SK-N-DZ (cell line): Measurements from ENCODE around the gene CBX3.
"Not testable (repeated sequence)": the region's sequence is repeated elsewhere in the genome, so short reads cannot be mapped to it uniquely, and the experiment has no call there.

ENCODE experiments used
- DNase-seq: peaks from one replicate; pipeline ENCODE4 v3.0.0-alpha.2; 2015; ENCODE audit warnings: low spot score

Gene CBX3

DNA sequence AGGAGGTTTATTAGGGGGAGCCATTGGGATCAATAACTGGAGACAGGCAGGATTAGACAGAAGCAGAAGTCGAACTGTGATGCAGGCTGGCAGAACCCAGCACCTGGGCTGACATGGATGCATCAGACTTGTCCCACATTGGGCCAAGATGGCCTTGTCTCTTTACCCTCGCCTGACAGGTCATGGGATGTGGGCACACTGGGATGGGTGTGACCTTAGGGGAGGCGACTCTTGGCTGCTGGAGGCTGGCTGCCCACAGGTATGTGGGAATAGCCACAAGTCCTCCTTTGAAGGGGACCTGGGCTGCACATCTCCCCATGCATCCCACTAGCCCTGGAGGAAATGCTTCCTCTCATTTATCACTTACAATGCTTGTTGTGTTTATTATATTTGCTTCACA lies 32.3 kb upstream of the CBX3 start:
- no peak for DNase-seq

DNA sequence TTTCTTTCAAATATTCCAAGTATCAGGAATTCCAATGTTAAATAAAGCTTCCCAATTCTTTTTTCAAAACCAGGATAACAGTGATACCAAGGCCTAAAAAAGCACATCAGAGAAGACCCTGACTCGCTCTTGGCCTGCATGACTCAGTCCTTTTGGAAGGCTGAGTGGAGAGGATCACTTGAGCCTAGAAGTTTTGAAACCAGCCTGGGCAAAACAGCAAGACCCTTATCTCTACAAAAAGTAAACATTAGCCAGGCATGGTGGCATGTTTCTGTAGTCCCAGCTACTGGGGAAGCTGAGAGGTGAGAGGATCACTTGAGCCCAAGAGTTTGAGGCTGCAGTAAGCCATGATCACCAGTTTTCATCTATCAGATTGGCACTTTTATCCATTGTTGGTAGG lies 30.9 kb upstream of the CBX3 start:
- DNase-seq = no peak

- no peak for DNase-seq
These were observed 29.9 kb upstream of the CBX3 start for GRCh38 chr7:26171601-26172000.

DNA sequence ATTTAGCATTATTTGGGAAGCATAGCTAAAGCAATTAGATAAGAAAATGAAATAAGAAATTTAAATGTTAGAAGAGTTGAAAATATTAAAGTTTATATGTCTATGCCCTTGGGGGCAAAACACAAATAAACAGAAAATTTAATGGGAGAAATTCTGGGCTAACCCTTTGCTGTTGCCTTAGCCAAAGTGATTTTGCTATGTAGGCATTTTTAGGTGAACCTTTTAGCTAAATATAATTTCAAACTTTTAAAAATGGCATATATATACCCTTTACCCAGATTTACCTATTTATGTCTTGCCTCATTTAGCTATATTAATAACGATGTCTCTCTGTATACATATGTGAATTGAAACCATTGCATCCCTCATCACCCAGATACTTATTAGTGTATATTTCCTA lies 29.5 kb upstream of the CBX3 start:
- no peak for DNase-seq

DNA sequence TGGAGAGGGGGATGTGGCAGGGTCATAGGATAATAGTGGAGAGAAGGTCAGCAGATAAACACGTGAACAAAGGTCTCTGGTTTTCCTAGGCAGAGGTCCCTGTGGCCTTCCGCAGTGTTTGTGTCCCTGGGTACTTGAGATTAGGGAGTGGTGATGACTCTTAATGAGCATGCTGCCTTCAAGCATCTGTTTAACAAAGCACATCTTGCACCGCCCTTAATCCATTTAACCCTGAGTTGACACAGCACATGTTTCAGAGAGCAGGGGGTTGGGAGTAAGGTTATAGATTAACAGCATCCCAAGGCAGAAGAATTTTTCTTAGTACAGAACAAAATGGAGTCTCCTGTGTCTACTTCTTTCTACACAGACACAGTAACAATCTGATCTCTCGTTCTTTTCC lies 25.6 kb upstream of the CBX3 start:
- not testable (repeated sequence) for DNase-seq

DNA sequence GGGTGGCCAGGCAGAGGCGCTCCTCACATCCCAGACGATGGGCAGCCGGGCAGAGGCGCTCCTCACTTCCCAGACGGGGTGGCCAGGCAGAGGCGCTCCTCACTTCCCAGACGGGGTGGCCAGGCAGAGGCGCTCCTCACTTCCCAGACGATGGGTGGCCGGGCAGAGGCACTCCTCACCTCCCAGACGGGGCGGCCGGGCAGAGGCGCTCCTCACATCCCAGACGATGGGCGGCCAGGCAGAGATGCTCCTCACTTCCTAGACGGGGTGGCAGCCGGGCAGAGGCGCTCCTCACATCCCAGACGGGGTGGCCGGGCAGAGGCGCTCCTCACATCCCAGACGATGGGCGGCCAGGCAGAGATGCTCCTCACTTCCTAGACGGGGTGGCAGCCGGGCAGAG lies 24.8 kb upstream of the CBX3 start:
- not testable (repeated sequence) for DNase-seq

DNA sequence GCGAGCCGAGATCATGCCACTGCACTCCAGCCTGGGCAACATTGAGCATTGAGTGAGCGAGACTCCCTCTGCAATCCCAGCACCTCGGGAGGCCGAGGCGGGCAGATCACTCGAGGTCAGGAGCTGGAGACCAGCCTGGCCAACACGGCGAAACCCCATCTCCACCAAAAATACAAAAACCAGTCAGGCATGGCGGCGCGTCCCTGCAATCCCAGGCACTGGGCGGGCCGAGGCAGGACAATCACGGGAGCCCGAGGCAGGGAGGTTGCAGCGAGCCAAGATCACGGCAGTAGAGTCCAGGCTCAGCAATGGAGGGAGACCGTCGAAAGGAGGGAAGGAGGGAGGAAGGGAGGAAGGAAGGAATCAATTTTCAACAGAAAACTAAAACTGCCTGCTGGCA lies 24.3 kb upstream of the CBX3 start:
- not testable (repeated sequence) for DNase-seq

DNA sequence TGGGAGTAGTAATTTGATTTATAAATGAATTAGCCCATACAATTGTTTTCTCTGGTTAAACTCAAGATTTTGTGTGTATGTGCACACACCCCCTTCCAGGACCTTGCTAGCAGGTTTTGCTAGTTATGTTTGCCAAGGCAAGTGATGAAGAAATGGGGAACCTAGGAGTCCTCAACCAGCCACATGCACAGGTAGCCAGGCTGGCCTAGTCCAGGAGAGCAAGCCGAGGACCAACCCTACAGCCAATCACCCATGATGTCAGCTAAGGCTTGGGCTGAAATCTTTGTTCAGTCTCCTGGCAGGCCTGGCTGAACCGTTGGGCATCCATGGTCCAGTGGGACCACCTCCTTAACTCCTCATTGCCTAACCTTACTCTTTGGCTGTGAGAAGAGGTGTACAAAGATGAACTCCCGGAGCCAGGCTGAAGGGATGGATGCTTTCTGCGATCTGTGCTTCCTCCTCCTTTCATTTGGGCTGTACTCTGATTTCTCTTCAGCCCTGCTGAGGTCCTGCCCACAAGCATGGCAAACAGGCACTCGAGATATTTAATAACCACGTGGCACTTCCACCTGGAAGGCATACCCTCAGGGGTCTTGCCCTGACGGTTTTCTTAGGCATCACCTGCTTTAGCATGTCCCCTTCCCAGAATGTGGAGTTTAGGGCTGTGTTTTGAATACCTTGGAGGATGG lies 23.1 kb upstream of the CBX3 start:
- DNase-seq = no peak

- no peak for DNase-seq
These were observed 22.1 kb upstream of the CBX3 start for GRCh38 chr7:26179422-26179821.

GRCh38 chr7:26179826-26180497 lies 21.6 kb upstream of the CBX3 start:
- DNase-seq = no peak

DNA sequence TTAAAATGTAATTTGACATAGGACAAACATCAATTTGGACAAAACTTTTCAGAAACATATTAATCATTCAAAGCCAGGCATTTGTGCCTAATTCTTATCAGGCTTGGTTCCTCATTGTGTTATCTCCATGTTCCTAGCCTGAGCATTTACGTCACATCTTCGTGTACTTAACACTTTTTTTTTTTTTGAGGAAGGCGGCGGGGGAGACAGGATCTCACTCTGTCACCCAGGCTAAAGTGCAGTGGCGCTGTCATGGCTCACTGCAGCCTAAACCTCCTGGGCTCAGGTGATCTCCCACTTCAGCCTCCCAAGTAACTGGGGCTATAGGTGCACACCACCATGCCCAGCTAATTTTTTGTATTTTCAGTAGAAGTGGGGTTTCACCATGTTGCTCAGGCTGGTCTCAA lies 20.8 kb upstream of the CBX3 start:
- DNase-seq = no peak

- DNase-seq = no peak
These were observed 19.9 kb upstream of the CBX3 start for GRCh38 chr7:26181474-26182227.

- DNase-seq = no peak
These were observed 19.3 kb upstream of the CBX3 start for GRCh38 chr7:26182283-26182682.

DNA sequence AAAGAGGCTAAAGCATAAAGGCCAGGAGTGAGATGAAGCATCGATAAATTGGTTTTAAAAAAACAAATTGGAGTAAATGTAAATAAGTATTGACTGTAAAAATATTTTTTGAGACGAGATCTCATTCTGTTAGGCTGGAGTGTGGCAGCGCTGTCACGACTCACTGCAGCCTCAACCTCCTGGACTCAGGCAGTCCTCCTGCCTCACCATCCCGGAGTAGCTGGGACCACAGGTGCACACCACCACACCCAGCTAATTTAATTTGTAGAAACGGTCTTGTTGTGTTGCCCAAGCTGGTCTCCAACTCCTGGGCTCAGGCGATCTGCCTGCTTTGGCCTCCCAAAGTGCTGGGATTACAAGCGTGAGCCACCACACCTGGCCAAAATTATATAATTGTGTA lies 18.8 kb upstream of the CBX3 start:
- DNase-seq = peak; percentile 29

DNA sequence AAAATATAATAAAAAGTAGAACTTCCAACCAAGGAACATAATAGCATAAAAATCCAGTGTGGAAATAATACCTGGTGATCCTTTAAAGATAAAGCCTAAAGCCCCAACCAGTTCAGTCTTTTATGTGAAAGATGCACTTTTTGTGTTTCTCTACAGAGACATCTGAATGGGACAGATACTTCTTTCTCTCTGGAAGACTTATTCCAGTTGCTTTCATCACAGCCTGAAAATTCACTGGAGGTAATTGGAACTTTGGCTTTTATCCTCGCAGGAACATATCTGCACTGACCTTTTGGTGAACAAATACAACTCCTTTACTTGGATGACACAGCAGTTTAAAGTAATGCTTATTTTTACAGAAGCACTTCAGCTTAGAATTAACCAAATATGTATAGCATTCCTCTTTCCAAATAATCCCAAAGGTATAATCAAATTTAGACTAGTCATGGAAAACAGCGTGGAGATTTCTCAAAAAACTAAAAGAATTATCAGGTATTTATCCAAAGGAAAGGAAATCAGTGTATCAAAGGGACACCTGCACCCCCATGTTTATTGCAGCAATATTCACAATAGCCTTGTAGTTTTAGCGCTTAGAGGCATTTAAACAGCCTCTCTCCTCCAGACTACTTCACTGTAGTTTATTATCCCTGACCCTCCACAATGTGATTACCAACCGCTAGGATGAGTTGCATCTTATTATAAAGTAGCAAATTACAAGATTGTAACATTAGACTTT lies 17.8 kb upstream of the CBX3 start:
- DNase-seq = no peak

DNA sequence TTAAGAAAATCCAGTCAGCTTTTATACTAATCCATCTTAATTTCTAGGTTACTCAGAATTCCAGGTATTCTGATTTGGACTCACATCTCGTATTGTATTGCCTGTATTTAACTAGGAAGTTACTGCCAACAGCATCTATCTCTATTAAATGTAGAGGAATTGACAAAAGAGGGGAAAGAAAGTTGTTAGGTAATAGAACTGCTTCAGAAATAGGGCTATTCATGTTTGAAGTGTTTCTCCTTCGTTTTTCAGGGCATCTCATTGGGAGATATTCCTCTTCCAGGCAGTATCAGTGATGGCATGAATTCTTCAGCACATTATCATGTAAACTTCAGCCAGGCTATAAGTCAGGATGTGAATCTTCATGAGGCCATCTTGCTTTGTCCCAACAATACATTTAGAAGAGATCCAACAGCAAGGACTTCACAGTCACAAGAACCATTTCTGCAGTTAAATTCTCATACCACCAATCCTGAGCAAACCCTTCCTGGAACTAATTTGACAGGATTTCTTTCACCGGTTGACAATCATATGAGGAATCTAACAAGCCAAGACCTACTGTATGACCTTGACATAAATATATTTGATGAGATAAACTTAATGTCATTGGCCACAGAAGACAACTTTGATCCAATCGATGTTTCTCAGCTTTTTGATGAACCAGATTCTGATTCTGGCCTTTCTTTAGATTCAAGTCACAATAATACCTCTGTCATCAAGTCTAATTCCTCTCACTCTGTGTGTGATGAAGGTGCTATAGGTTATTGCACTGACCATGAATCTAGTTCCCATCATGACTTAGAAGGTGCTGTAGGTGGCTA lies 17.1 kb upstream of the CBX3 start:
- DNase-seq = not testable (repeated sequence)

DNA sequence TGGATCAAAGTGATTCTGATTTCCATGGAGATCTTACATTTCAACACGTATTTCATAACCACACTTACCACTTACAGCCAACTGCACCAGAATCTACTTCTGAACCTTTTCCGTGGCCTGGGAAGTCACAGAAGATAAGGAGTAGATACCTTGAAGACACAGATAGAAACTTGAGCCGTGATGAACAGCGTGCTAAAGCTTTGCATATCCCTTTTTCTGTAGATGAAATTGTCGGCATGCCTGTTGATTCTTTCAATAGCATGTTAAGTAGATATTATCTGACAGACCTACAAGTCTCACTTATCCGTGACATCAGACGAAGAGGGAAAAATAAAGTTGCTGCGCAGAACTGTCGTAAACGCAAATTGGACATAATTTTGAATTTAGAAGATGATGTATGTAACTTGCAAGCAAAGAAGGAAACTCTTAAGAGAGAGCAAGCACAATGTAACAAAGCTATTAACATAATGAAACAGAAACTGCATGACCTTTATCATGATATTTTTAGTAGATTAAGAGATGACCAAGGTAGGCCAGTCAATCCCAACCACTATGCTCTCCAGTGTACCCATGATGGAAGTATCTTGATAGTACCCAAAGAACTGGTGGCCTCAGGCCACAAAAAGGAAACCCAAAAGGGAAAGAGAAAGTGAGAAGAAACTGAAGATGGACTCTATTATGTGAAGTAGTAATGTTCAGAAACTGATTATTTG lies 16.3 kb upstream of the CBX3 start:
- peak; percentile 29 for DNase-seq

DNA sequence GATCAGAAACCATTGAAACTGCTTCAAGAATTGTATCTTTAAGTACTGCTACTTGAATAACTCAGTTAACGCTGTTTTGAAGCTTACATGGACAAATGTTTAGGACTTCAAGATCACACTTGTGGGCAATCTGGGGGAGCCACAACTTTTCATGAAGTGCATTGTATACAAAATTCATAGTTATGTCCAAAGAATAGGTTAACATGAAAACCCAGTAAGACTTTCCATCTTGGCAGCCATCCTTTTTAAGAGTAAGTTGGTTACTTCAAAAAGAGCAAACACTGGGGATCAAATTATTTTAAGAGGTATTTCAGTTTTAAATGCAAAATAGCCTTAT lies 15.7 kb upstream of the CBX3 start:
- no peak for DNase-seq

DNA sequence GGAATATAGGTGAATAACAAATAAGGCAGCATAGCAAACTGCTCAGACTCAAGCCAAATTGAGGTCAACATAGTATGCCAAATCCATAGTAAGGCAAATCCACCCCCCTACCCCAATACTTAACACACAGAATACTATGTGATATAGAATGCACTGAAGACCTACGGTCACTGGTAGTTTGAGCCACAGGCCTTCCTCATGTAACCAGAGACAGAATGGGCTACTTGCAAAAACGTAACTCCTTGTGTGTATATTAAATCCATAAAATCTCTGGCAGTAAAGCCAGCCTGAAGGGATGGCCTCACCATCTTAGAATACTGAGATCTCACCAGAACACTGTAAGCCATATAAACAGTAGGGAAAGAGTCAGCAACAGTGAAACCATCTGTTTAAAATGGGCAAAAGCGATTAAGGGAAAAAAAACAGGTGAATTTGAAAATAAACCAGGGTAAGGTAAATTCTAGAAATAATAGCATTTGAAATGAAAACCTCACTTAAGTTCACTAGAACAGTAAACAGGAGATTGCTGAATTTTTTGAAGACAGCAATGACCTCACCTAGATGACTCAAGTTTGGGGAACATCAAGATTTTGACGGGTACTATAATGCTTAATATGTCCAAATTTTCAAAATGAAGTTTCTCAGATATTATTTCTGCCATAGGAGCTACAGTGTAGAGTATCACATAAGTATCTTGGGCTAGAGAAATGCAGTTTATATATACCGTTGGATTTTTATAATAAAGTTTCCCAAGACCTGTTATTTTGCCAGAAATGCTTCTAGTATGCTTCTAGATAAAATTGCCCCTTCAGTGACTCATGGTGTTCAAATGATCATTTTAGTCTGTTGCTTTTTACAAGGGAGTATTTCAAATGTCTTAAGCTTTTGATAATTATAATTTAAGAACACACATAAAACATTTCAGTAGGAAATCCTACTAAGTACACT lies 14.9 kb upstream of the CBX3 start:
- no peak for DNase-seq
